ENCODE measurements around the gene SF3A1.

The SF3A1 gene

GRCh38 chr22:30287648-30288418 lies 68.9 kb downstream of the SF3A1 start:
- H3K9ac ChIP-seq (ENCODE audit: low read depth, low read length), result no peak overlapping the region
- H3K9me3 ChIP-seq (ENCODE audit: insufficient read depth, low read depth, low read length), result no peaks in the 10 kb centered on the region
- peak overlapping the region; percentile 75; the same call in 1 of the 2 replicates for H3K4me3 ChIP-seq (ENCODE audit: low read length)
- H3K27me3 ChIP-seq (ENCODE audit: insufficient read depth, low read length), result peaks cover 11% of the 10 kb centered on the region; the same call in 1 of the 2 replicates
- peaks cover 10% of the 10 kb centered on the region; the same call in 1 of the 2 replicates for H3K4me1 ChIP-seq (ENCODE audit: insufficient read depth, low read length)
- no peak overlapping the region for H3K27ac ChIP-seq (ENCODE audit: low read length)
- H3K36me3 ChIP-seq (ENCODE audit: insufficient read depth, low read depth, low read length), result no peaks in the 10 kb centered on the region; the same call in 1 of the 2 replicates

GRCh38 chr22:30286813-30287647 lies 69.7 kb downstream of the SF3A1 start:
- no peaks in the 10 kb centered on the region; the same call in 1 of the 2 replicates for H3K36me3 ChIP-seq (ENCODE audit: insufficient read depth, low read depth, low read length)
- H3K27me3 ChIP-seq (ENCODE audit: insufficient read depth, low read length), result peaks cover 11% of the 10 kb centered on the region; the same call in 1 of the 2 replicates
- H3K9me3 ChIP-seq (ENCODE audit: insufficient read depth, low read depth, low read length), result no peaks in the 10 kb centered on the region
- H3K4me3 ChIP-seq (ENCODE audit: low read length), result no peak overlapping the region
- H3K27ac ChIP-seq (ENCODE audit: low read length), result no peak overlapping the region
- peaks cover 10% of the 10 kb centered on the region; the same call in 1 of the 2 replicates for H3K4me1 ChIP-seq (ENCODE audit: insufficient read depth, low read length)
- H3K9ac ChIP-seq (ENCODE audit: low read depth, low read length), result no peak overlapping the region

DNA sequence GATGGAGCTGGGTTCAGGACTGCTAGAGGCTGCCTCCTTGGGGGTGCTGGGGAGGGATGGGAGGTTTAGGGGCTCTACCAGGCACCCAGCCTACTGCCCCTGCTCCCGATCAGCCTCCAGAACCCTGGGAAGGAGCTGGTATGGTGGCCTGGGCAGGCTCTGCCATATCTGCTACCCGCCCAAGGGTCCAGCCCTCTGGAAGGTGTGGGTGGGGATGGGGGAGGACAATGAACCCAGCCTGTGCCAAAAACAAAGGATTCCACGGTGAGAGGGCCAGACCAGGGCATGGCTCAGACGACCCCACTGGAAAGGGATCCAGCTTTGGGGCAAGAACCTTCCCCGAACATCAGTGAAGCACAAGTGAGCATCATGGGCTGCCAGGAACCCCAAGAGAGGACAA lies 70.4 kb downstream of the SF3A1 start:
- Histone ChIP-seq H3K36me3 (ENCODE audit: insufficient read depth, low read depth, low read length) (no peaks in the 10 kb centered on the region), H3K4me1 (ENCODE audit: insufficient read depth, low read length) (peaks cover 10% of the 10 kb centered on the region; the same call in 1 of the 2 replicates), H3K9ac (ENCODE audit: low read depth, low read length) (no peak overlapping the region), H3K27ac (ENCODE audit: low read length) (no peak overlapping the region), H3K27me3 (ENCODE audit: insufficient read depth, low read length) (peaks cover 11% of the 10 kb centered on the region; the same call in 1 of the 2 replicates), H3K4me3 (ENCODE audit: low read length) (no peak overlapping the region), H3K9me3 (ENCODE audit: insufficient read depth, low read depth, low read length) (no peaks in the 10 kb centered on the region)

GRCh38 chr22:30285846-30286200 lies 70.9 kb downstream of the SF3A1 start:
- H3K27ac ChIP-seq (ENCODE audit: low read length), result no peak overlapping the region
- no peak overlapping the region for H3K9ac ChIP-seq (ENCODE audit: low read depth, low read length)
- peaks cover 11% of the 10 kb centered on the region; the same call in 1 of the 2 replicates for H3K27me3 ChIP-seq (ENCODE audit: insufficient read depth, low read length)
- H3K9me3 ChIP-seq (ENCODE audit: insufficient read depth, low read depth, low read length), result no peaks in the 10 kb centered on the region
- no peak overlapping the region for H3K4me3 ChIP-seq (ENCODE audit: low read length)
- H3K4me1 ChIP-seq (ENCODE audit: insufficient read depth, low read length), result peaks cover 10% of the 10 kb centered on the region; the same call in 1 of the 2 replicates
- no peaks in the 10 kb centered on the region for H3K36me3 ChIP-seq (ENCODE audit: insufficient read depth, low read depth, low read length)

GRCh38 chr22:30285176-30285845 lies 71.4 kb downstream of the SF3A1 start:
- H3K27me3 ChIP-seq (ENCODE audit: insufficient read depth, low read length), result peaks cover 9% of the 10 kb centered on the region; the same call in 1 of the 2 replicates
- H3K9me3 ChIP-seq (ENCODE audit: insufficient read depth, low read depth, low read length), result no peaks in the 10 kb centered on the region
- no peak overlapping the region for H3K27ac ChIP-seq (ENCODE audit: low read length)
- H3K36me3 ChIP-seq (ENCODE audit: insufficient read depth, low read depth, low read length), result no peaks in the 10 kb centered on the region
- H3K9ac ChIP-seq (ENCODE audit: low read depth, low read length), result no peak overlapping the region
- H3K4me3 ChIP-seq (ENCODE audit: low read length), result no peak overlapping the region
- peaks cover 8% of the 10 kb centered on the region; the same call in 1 of the 2 replicates for H3K4me1 ChIP-seq (ENCODE audit: insufficient read depth, low read length)

GRCh38 chr22:30284666-30285065 lies 72.0 kb downstream of the SF3A1 start:
- H3K4me1 ChIP-seq (ENCODE audit: insufficient read depth, low read length), result peaks cover 7% of the 10 kb centered on the region; the same call in 1 of the 2 replicates
- no peak overlapping the region for H3K4me3 ChIP-seq (ENCODE audit: low read length)
- H3K36me3 ChIP-seq (ENCODE audit: insufficient read depth, low read depth, low read length), result no peaks in the 10 kb centered on the region
- H3K27ac ChIP-seq (ENCODE audit: low read length), result no peak overlapping the region
- H3K9ac ChIP-seq (ENCODE audit: low read depth, low read length), result no peak overlapping the region
- peaks cover 6% of the 10 kb centered on the region; the same call in 1 of the 2 replicates for H3K27me3 ChIP-seq (ENCODE audit: insufficient read depth, low read length)
- no peaks in the 10 kb centered on the region for H3K9me3 ChIP-seq (ENCODE audit: insufficient read depth, low read depth, low read length)

- Histone ChIP-seq H3K9me3 (ENCODE audit: insufficient read depth, low read depth, low read length) (no peaks in the 10 kb centered on the region), H3K4me3 (ENCODE audit: low read length) (no peak overlapping the region), H3K27me3 (ENCODE audit: insufficient read depth, low read length) (peaks cover 6% of the 10 kb centered on the region; the same call in 1 of the 2 replicates), H3K36me3 (ENCODE audit: insufficient read depth, low read depth, low read length) (no peaks in the 10 kb centered on the region), H3K9ac (ENCODE audit: low read depth, low read length) (no peak overlapping the region), H3K27ac (ENCODE audit: low read length) (no peak overlapping the region), H3K4me1 (ENCODE audit: insufficient read depth, low read length) (peaks cover 7% of the 10 kb centered on the region; the same call in 1 of the 2 replicates)
Observed at GRCh38 chr22:30284172-30284571, 72.5 kb downstream of the SF3A1 start.

- H3K27ac ChIP-seq (ENCODE audit: low read length), result no peak overlapping the region
- H3K4me1 ChIP-seq (ENCODE audit: insufficient read depth, low read length), result peaks cover 3% of the 10 kb centered on the region; the same call in 1 of the 2 replicates
- no peaks in the 10 kb centered on the region for H3K9me3 ChIP-seq (ENCODE audit: insufficient read depth, low read depth, low read length)
- no peak overlapping the region for H3K9ac ChIP-seq (ENCODE audit: low read depth, low read length)
- peaks cover under 1% of the 10 kb centered on the region; the same call in 1 of the 2 replicates for H3K27me3 ChIP-seq (ENCODE audit: insufficient read depth, low read length)
- H3K36me3 ChIP-seq (ENCODE audit: insufficient read depth, low read depth, low read length), result no peaks in the 10 kb centered on the region
- H3K4me3 ChIP-seq (ENCODE audit: low read length), result no peak overlapping the region
Observed at GRCh38 chr22:30283342-30283741, 73.4 kb downstream of the SF3A1 start.

- Histone ChIP-seq H3K4me3 (ENCODE audit: low read length) (no peak overlapping the region), H3K27ac (ENCODE audit: low read length) (no peak overlapping the region), H3K9me3 (ENCODE audit: insufficient read depth, low read depth, low read length) (no peaks in the 10 kb centered on the region), H3K9ac (ENCODE audit: low read depth, low read length) (no peak overlapping the region), H3K36me3 (ENCODE audit: insufficient read depth, low read depth, low read length) (no peaks in the 10 kb centered on the region), H3K4me1 (ENCODE audit: insufficient read depth, low read length) (no peaks in the 10 kb centered on the region; the same call in 1 of the 2 replicates), H3K27me3 (ENCODE audit: insufficient read depth, low read length) (no peaks in the 10 kb centered on the region)
Observed at GRCh38 chr22:30282616-30283046, 74.1 kb downstream of the SF3A1 start.
